B cell (primary cell): ENCODE data around the gene CRISPLD2. TPM values are rescaled to one million over a fixed set of nuclear protein-coding genes. Genes with fewer than 3 reads are reported as not detected.

Experiments
- ATAC-seq: fragments of 200-7000 bp; cut with Tn5 transposase; one replicate; pipeline ENCODE4 v1.10.0; 2021; ENCODE audit warnings: low read depth, mild to moderate bottlenecking, moderate number of reproducible peaks, moderate library complexity
- CTCF ChIA-PET: fragments of 350-600 bp; sonication (Branson Sonifier 250); formaldehyde crosslinking; loops from one replicate; lab custom pipeline; 2021; ENCODE audit warnings: antibody characterized with exemption, inconsistent platforms; lab: Charles Lee
- POLR2A ChIA-PET: fragments of 350-600 bp; sonication (Branson Sonifier 250); formaldehyde crosslinking; loops from one replicate; lab custom pipeline; 2021; ENCODE audit warnings: antibody characterized with exemption; lab: Charles Lee
- DNase-seq: peaks from one replicate; pipeline ENCODE4 v3.0.0; 2013
- H2AFZ ChIP-seq: 2 replicates; pipeline ENCODE4 v1.6.1; 2012; ENCODE audit warnings: mild to moderate bottlenecking, low read depth, low read length; ENCODE audit not compliant: insufficient read depth, poor library complexity, severe bottlenecking
- H3K27ac ChIP-seq, 2 donors: 1 replicate in 1 of 2; 2 replicates in 1 of 2; pipeline ENCODE4 v1.5.1; 2012 to 2013; ENCODE audit warnings: low read length in 2 of 2, mild to moderate bottlenecking in 2 of 2, moderate library complexity in 1 of 2
- H3K27me3 ChIP-seq, 4 experiments: fragments of 200-600 bp in 1 of 4; sonication (generic) in 1 of 4; replicated peaks in 1 of 4; 1 replicate in 2 of 4; 2 replicates in 2 of 4; pipeline versions ENCODE4 v1.6.1 to v1.7.0; 2013 to 2016; ENCODE audit warnings: low read length in 3 of 4, mild to moderate bottlenecking in 2 of 4, mixed read lengths in 1 of 4, moderate library complexity in 1 of 4; ENCODE audit not compliant: insufficient read depth in 4 of 4, control insufficient read depth in 3 of 4; ENCODE audit errors: control extremely low read depth in 1 of 4
- H3K36me3 ChIP-seq, 2 experiments: replicated peaks in 1 of 2; 1 replicate in 1 of 2; 2 replicates in 1 of 2; pipeline versions ENCODE4 v1.6.1 to v1.7.1; 2013; ENCODE audit warnings: low read length in 1 of 2; ENCODE audit not compliant: insufficient read depth in 2 of 2, control insufficient read depth in 1 of 2; ENCODE audit errors: control extremely low read depth in 1 of 2, extremely low read depth in 1 of 2
- H3K4me1 ChIP-seq, 2 donors: fragments of 200-600 bp in 1 of 2; sonication (generic) in 1 of 2; 1 replicate in 1 of 2; 2 replicates in 1 of 2; pipeline versions ENCODE4 v1.5.1 to v1.6.1; 2013 to 2017; ENCODE audit warnings: low read length in 2 of 2; ENCODE audit not compliant: control insufficient read depth in 2 of 2, insufficient read depth in 2 of 2
- H3K4me2 ChIP-seq: replicated peaks from 2 replicates; pipeline ENCODE3; 2012; ENCODE audit warnings: mild to moderate bottlenecking, low read depth, low read length; ENCODE audit not compliant: poor library complexity, severe bottlenecking
- H3K4me3 ChIP-seq, 5 experiments: fragments of 200-600 bp in 1 of 5; sonication (generic) in 1 of 5; 1 replicate in 3 of 5; 2 replicates in 2 of 5; pipeline versions ENCODE4 v1.5.1 to v1.7.0; 2011 to 2016; ENCODE audit warnings: low read length in 4 of 5, mild to moderate bottlenecking in 4 of 5, low read depth in 2 of 5, control low read depth in 1 of 5, moderate library complexity in 1 of 5; ENCODE audit not compliant: insufficient read depth in 1 of 5; ENCODE audit errors: control extremely low read depth in 1 of 5, extremely low read depth in 1 of 5
- H3K79me2 ChIP-seq: fragments of 200-600 bp; sonication (generic); one replicate; pipeline ENCODE4 v1.6.0; 2016; ENCODE audit warnings: low read length; ENCODE audit not compliant: control insufficient read depth, insufficient read depth
- H3K9ac ChIP-seq: fragments of 200-600 bp; sonication (generic); 2 replicates; pipeline ENCODE4 v1.6.1; 2017; ENCODE audit warnings: mild to moderate bottlenecking, low read length, moderate library complexity
- H3K9me3 ChIP-seq, 3 donors: one replicate each; pipeline versions ENCODE4 v1.6.1 to v1.7.1; 2013; ENCODE audit warnings: low read length in 2 of 3; ENCODE audit not compliant: control insufficient read depth in 2 of 3, insufficient read depth in 1 of 3; ENCODE audit errors: control extremely low read depth in 1 of 3
- H4K20me1 ChIP-seq: 2 replicates; pipeline ENCODE4 v1.6.0; 2012; ENCODE audit warnings: mild to moderate bottlenecking, low read length; ENCODE audit not compliant: insufficient read depth, control insufficient read depth, poor library complexity, severe bottlenecking
- H3K27ac Mint-ChIP-seq: one replicate; pipeline ENCODE4 v1.8.0; 2021; ENCODE audit warnings: mixed read lengths
- H3K27me3 Mint-ChIP-seq: one replicate; pipeline ENCODE4 v1.8.0; 2021; ENCODE audit warnings: mixed read lengths
- H3K4me1 Mint-ChIP-seq: one replicate; pipeline ENCODE4 v1.8.0; 2021; ENCODE audit warnings: mixed read lengths
- H3K4me3 Mint-ChIP-seq: one replicate; pipeline ENCODE4 v1.8.0; 2021; ENCODE audit warnings: mixed read lengths
- H3K9me3 Mint-ChIP-seq: one replicate; pipeline ENCODE4 v1.8.0; 2022; ENCODE audit warnings: mixed read lengths; ENCODE audit not compliant: insufficient read depth
- CTCF ChIP-seq: fragments of 200-600 bp; IDR thresholded peaks from one replicate; pipeline ENCODE4 v1.8.0; 2022; ENCODE audit warnings: antibody characterized with exemption, mild to moderate bottlenecking
- EZH2 ChIP-seq: IDR thresholded peaks from 2 replicates; pipeline ENCODE4 v1.6.1; 2012; ENCODE audit warnings: borderline replicate concordance, low read depth, mild to moderate bottlenecking, moderate library complexity, low read length; ENCODE audit not compliant: insufficient read depth, poor library complexity, severe bottlenecking
- WGBS: methylation state at CpG from one replicate; pipeline ENCODE4 v1.1.5; 2013; ENCODE audit warnings: missing lambda C conversion rate; ENCODE audit not compliant: insufficient coverage; 5-methylcytosine and 5-hydroxymethylcytosine counted together
- intact Hi-C: fragments of 100-400 bp; cut with micrococcal nuclease; formaldehyde crosslinking; loops from one replicate; pipeline ENCODE4 v1.10.0; 2022
- polyA plus RNA-seq: library from polyadenylated mRNA; depleted of rRNA; stranded (reverse); fragments of >200 nt; gene quantifications from 2 replicates; pipeline ENCODE4 v1.2.3, GENCODE V29; 2012
- total RNA-seq, 2 donors: library from RNA; stranded (reverse); fragments of 120-200 nt in 1 of 2; gene quantifications; 1 replicate in 1 of 2; 2 replicates in 1 of 2; pipeline versions ENCODE4 v1.2.3 to v1.2.4, GENCODE V29; 2013 to 2022

The CRISPLD2 gene
- total and polyA plus RNA-seq, 2 donors (not counting 1 experiment from before 2014, with no cell fraction given): 0.25 to 0.37 TPM

- CTCF ChIA-PET: no interaction called here
- H3K79me2 ChIP-seq: no peaks in the 10 kb centered on the region
- no peak overlapping the region for H3K4me3 Mint-ChIP-seq
- POLR2A ChIA-PET: no interaction called here
- no peak overlapping the region for H3K27ac Mint-ChIP-seq
- intact Hi-C loops: no loop called here
- no peaks in the 10 kb centered on the region for H3K4me1 Mint-ChIP-seq
- no peaks in the 10 kb centered on the region for H3K27me3 ChIP-seq
- H3K36me3 ChIP-seq: no peaks in the 10 kb centered on the region
- H4K20me1 ChIP-seq: no peaks in the 10 kb centered on the region
- TF ChIP-seq CTCF: no peak
- TF ChIP-seq EZH2: no peak
- no peak overlapping the region for H3K27ac ChIP-seq
- no peak overlapping the region for H2AFZ ChIP-seq
- H3K9me3 Mint-ChIP-seq: no peaks in the 10 kb centered on the region
- no peak overlapping the region for H3K4me3 ChIP-seq
- no peaks in the 10 kb centered on the region for H3K4me1 ChIP-seq
- 93% methylated on average over 2 of the region's 4 CpGs for WGBS
- H3K9me3 ChIP-seq: no peaks in the 10 kb centered on the region
- no peak for ATAC-seq
- no peak overlapping the region for H3K9ac ChIP-seq
- H3K4me2 ChIP-seq: no peak overlapping the region
- DNase-seq: no peak
- H3K27me3 Mint-ChIP-seq: no peaks in the 10 kb centered on the region
These were observed 29.5 kb upstream of the CRISPLD2 start for GRCh38 chr16:84790301-84790700.

DNA sequence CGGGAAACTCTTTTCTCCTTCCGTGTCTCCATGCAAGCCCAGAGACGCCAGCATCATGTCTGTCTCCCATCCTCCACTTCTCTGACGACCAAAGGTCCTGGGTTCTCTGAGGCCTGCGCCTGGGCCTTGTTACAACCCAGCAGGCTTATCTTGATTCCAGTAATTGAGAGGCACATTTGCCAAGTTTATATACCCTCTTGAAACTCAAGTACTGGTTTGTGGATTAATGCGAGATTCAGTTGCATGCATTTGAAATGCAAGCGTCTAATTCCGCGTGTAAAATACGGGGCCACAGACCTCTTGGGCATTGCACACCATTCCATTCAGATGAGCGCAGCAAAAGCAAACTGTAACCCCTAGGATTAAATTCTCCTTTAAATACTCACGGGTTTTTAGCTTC lies 28.7 kb upstream of the CRISPLD2 start:
- no peak overlapping the region for H3K4me3 Mint-ChIP-seq
- DNase-seq: no peak
- Histone ChIP-seq H3K9me3 (no peaks in the 10 kb centered on the region), H4K20me1 (no peaks in the 10 kb centered on the region), H3K27me3 (no peaks in the 10 kb centered on the region), H3K9ac (no peak overlapping the region), H2AFZ (no peak overlapping the region), H3K27ac (no peak overlapping the region), H3K4me2 (no peak overlapping the region), H3K4me1 (no peaks in the 10 kb centered on the region), H3K4me3 (no peak overlapping the region), H3K36me3 (no peaks in the 10 kb centered on the region), H3K79me2 (no peaks in the 10 kb centered on the region)
- no peaks in the 10 kb centered on the region for H3K4me1 Mint-ChIP-seq
- H3K27ac Mint-ChIP-seq: no peak overlapping the region
- TF ChIP-seq CTCF (no peak), EZH2 (no peak)
- WGBS: 94% methylated on average over 10 of the region's 12 CpGs
- no peaks in the 10 kb centered on the region for H3K27me3 Mint-ChIP-seq
- no peaks in the 10 kb centered on the region for H3K9me3 Mint-ChIP-seq
- no peak for ATAC-seq
- ChIA-PET POLR2A (no interaction called here), CTCF (no interaction called here)
- intact Hi-C loops: no loop called here
